ENCODE results near the gene ADORA1.

- TF ChIP-seq CTCF (IDR thresholded peaks at IDR 0.05) (no peak), EZH2 (IDR thresholded peaks at IDR 0.05; ENCODE audit: borderline replicate concordance, insufficient read depth, low read depth, low read length, poor library complexity, severe bottlenecking) (no peak)
Observed at GRCh38 chr1:203124546-203125317, 2.8 kb upstream of the ADORA1 start.

All from B cell (primary cell).